HFFc6 (cell line): ENCODE measurements around the gene TCP10L. TPM values are rescaled to one million over a fixed set of nuclear protein-coding genes. Genes with fewer than 3 reads are reported as not detected.

Experiments
- DNase-seq: peaks from one replicate; pipeline ENCODE4 v3.0.0-alpha.2; 2018
- H3K27ac Mint-ChIP-seq: 2 replicates; pipeline ENCODE4 v1.8.0; 2020; ENCODE audit warnings: mild to moderate bottlenecking, mixed read lengths
- H3K27me3 Mint-ChIP-seq: 2 replicates; pipeline ENCODE4 v1.8.0; 2021; ENCODE audit warnings: mild to moderate bottlenecking, moderate library complexity, mixed read lengths; ENCODE audit not compliant: insufficient read depth
- H3K36me3 Mint-ChIP-seq: 2 replicates; pipeline ENCODE4 v1.8.0; 2021; ENCODE audit warnings: low read depth, mixed read lengths
- H3K4me1 Mint-ChIP-seq: 2 replicates; pipeline ENCODE4 v1.8.0; 2020; ENCODE audit warnings: low read depth, mixed read lengths
- H3K4me3 Mint-ChIP-seq: 2 replicates; pipeline ENCODE4 v1.8.0; 2020; ENCODE audit warnings: mild to moderate bottlenecking, moderate library complexity, mixed read lengths
- H3K9me3 Mint-ChIP-seq: 2 replicates; pipeline ENCODE4 v1.8.0; 2020; ENCODE audit warnings: mild to moderate bottlenecking, mixed read lengths
- total RNA-seq, 6 experiments: library from RNA; stranded (reverse); fragmentation: NEBNext Ultra II Directional; extraction: Animal tissue kit (Norgen Biotek cat#: 25700); gene quantifications; 2 replicates in 1 of 6; 3 replicates in 5 of 6; pipeline ENCODE4 v1.2.3, GENCODE V29; 2021
- TF ChIP-seq, protein P1 (sequence below): fragments of 200-600 bp; sonication (generic); IDR thresholded peaks from 2 replicates; pipeline ENCODE4 v1.5.0; 2021; ENCODE audit warnings: antibody characterized with exemption, mild to moderate bottlenecking

TCP10L gene
- total RNA-seq, 6 experiments from 2014 or later = 0.14 TPM; not detected in 5

GRCh38 chr21:32560896-32561295 lies 24.4 kb downstream of the TCP10L start:
- H3K4me3 Mint-ChIP-seq = no peak overlapping the region
- peaks cover 17% of the 10 kb centered on the region for H3K4me1 Mint-ChIP-seq
- H3K9me3 Mint-ChIP-seq = peaks cover 17% of the 10 kb centered on the region
- H3K27me3 Mint-ChIP-seq = no peaks in the 10 kb centered on the region; the same call in 1 of the 2 replicates
- DNase-seq = no peak
- no peak overlapping the region for H3K27ac Mint-ChIP-seq
- TF ChIP-seq, protein P1, sequence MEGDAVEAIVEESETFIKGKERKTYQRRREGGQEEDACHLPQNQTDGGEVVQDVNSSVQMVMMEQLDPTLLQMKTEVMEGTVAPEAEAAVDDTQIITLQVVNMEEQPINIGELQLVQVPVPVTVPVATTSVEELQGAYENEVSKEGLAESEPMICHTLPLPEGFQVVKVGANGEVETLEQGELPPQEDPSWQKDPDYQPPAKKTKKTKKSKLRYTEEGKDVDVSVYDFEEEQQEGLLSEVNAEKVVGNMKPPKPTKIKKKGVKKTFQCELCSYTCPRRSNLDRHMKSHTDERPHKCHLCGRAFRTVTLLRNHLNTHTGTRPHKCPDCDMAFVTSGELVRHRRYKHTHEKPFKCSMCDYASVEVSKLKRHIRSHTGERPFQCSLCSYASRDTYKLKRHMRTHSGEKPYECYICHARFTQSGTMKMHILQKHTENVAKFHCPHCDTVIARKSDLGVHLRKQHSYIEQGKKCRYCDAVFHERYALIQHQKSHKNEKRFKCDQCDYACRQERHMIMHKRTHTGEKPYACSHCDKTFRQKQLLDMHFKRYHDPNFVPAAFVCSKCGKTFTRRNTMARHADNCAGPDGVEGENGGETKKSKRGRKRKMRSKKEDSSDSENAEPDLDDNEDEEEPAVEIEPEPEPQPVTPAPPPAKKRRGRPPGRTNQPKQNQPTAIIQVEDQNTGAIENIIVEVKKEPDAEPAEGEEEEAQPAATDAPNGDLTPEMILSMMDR = no peak
- peaks cover 16% of the 10 kb centered on the region for H3K36me3 Mint-ChIP-seq

- Mint-ChIP-seq H3K4me1 (peaks cover 15% of the 10 kb centered on the region), H3K9me3 (no peaks in the 10 kb centered on the region), H3K27me3 (no peaks in the 10 kb centered on the region; the same call in none of the 2 replicates), H3K4me3 (no peak overlapping the region), H3K27ac (no peak overlapping the region), H3K36me3 (no peaks in the 10 kb centered on the region)
- no peak for DNase-seq
- TF ChIP-seq, protein P1 = no peak
Observed at GRCh38 chr21:32559006-32559610, 26.2 kb downstream of the TCP10L start.

- TF ChIP-seq, protein P1 = no peak
- DNase-seq = no peak
- H3K4me1 Mint-ChIP-seq = peaks cover 15% of the 10 kb centered on the region
- H3K9me3 Mint-ChIP-seq = no peaks in the 10 kb centered on the region
- H3K27ac Mint-ChIP-seq = no peak overlapping the region
- no peak overlapping the region for H3K4me3 Mint-ChIP-seq
- no peaks in the 10 kb centered on the region; the same call in none of the 2 replicates for H3K27me3 Mint-ChIP-seq
- H3K36me3 Mint-ChIP-seq = no peaks in the 10 kb centered on the region
Observed at GRCh38 chr21:32558106-32558505, 27.2 kb downstream of the TCP10L start.

DNA sequence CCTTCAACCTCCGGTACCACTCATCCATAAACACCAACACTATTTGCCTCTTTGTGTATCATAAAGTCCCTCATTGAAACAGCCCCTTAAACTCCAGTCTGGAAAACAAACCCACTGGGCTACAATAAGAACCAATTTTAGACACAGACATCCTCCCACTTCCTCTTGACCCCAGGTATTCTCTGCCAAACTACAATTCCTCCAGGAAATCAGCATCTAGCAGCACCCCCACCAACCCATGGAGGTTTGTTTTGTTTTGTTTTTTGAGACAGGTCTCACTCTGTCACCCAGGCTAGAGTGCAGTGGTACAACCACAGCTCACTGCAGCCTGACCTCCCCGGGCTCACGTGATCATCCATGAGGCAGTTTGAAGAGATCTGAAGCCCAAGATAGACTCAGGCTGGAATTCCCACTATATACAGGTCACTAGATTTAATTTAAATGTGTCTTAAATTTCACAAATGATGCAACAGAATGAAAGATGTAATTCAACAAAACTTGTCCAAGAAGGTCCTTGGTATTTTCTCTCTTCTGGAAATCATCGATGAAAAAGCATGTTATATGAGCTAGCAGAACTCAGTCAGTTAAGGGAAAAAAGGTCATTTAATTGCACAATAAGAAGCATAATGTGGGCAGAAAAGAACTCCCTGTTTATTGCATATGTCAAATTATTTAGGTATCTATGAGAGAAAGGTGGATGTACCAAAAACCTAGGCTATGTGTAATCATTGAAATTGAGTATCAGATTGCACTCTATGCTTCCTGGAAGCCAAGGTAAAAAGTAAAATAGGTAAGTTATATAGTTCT lies 30.3 kb downstream of the TCP10L start:
- DNase-seq = no peak
- TF ChIP-seq, protein P1 = no peak
- Mint-ChIP-seq H3K27me3 (no peaks in the 10 kb centered on the region; the same call in none of the 2 replicates), H3K27ac (no peak overlapping the region), H3K9me3 (no peaks in the 10 kb centered on the region), H3K4me1 (peaks cover 14% of the 10 kb centered on the region), H3K4me3 (no peak overlapping the region), H3K36me3 (no peaks in the 10 kb centered on the region)

DNA sequence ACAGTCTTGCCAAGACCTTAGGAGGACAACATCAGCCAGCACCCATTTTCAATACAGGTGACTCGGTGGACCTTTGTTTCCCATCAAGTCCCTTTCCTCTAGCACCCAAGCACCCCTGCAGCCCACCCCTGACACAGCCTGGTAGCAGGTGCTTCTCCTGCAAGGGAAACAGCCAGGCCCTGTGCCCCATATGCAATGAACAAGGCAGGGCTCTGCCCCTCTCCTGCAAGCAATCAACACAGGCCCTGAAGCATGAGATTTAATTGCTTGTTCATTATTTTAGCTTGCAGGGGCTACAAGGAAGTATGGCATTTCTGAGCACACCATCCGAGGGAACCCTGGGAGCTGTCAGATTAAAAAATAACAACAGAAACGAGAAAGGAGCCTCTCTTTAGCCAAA lies 35.4 kb downstream of the TCP10L start:
- TF ChIP-seq, protein P1 = no peak
- Mint-ChIP-seq H3K4me3 (no peak overlapping the region), H3K9me3 (no peaks in the 10 kb centered on the region), H3K27me3 (peaks cover 3% of the 10 kb centered on the region), H3K36me3 (no peaks in the 10 kb centered on the region), H3K27ac (no peak overlapping the region), H3K4me1 (peaks cover 22% of the 10 kb centered on the region)
- DNase-seq = no peak
